Measurements from ENCODE around the gene F2RL2. TPM values are rescaled to one million over a fixed set of nuclear protein-coding genes. Genes with fewer than 3 reads are reported as not detected.

The F2RL2 gene
- total and polyA plus RNA-seq, 4 donors: 0.08 to 1.3 (median 0.78) TPM

- Histone ChIP-seq H3K4me3 (ENCODE audit: low read depth in 1 of 3, low read length in 3 of 3) (no peak overlapping the region), H3K9me3 (ENCODE audit: control insufficient read depth in 4 of 4, low read length in 3 of 4) (no peaks in the 10 kb centered on the region), H3K4me1 (ENCODE audit: control insufficient read depth in 4 of 4, insufficient read depth in 4 of 4, low read length in 3 of 4) (no peaks in the 10 kb centered on the region), H3K9ac (ENCODE audit: low read depth in 1 of 2, low read length in 2 of 2) (no peak overlapping the region), H3K27me3 (ENCODE audit: control insufficient read depth in 4 of 4, insufficient read depth in 4 of 4, low read length in 3 of 4) (no peaks in the 10 kb centered on the region), H3K27ac (ENCODE audit: low read depth in 1 of 2, low read length in 2 of 2) (no peak overlapping the region), H3K36me3 (ENCODE audit: control insufficient read depth in 4 of 4, insufficient read depth in 3 of 4, low read depth in 1 of 4, low read length in 3 of 4) (peaks cover 14 to 60% (median 39%) of the 10 kb centered on the region in 4 donors)
- DNase-seq (ENCODE audit: low spot score): no peak
- no peak for TF ChIP-seq ATF3 (IDR thresholded peaks at IDR 0.05)
- TF ChIP-seq MAX (IDR thresholded peaks at IDR 0.05): no peak
- TF ChIP-seq SP1 (IDR thresholded peaks at IDR 0.05): no peak
- TF ChIP-seq YY1 (IDR thresholded peaks at IDR 0.05): no peak
- TF ChIP-seq TAF1 (conservative IDR thresholded peaks at IDR 0.05): no peak
- no peak for TF ChIP-seq JUND (IDR thresholded peaks at IDR 0.05)
- TF ChIP-seq HNF4A (conservative IDR thresholded peaks at IDR 0.05): no peak
- TF ChIP-seq FOXA2 (IDR thresholded peaks at IDR 0.05): no peak
- no peak for TF ChIP-seq FOXA1 (IDR thresholded peaks at IDR 0.05)
- no peak for TF ChIP-seq REST (IDR thresholded peaks at IDR 0.05)
- no peak for TF ChIP-seq EGR1 (IDR thresholded peaks at IDR 0.05; ENCODE audit: low read depth in 2 of 2)
- no peak for TF ChIP-seq GABPA (IDR thresholded peaks at IDR 0.05 in 1 of 2, conservative IDR thresholded peaks at IDR 0.05 in 1 of 2)
- no peak for TF ChIP-seq HNF4G (IDR thresholded peaks at IDR 0.05)
- no peak for TF ChIP-seq RXRA (IDR thresholded peaks at IDR 0.05)
- no peak for TF ChIP-seq NR2F2 (IDR thresholded peaks at IDR 0.05)
- TF ChIP-seq ZBTB33 (IDR thresholded peaks at IDR 0.05): no peak
- no peak for TF ChIP-seq CTCF (IDR thresholded peaks at IDR 0.05; ENCODE audit: low read depth, low read length, missing input control)
- no peak for TF ChIP-seq RAD21 (IDR thresholded peaks at IDR 0.05)
- 86% methylated on average over 5 of the region's 5 CpGs for WGBS
Measured at GRCh38 chr5:76662521-76662920, 39.3 kb upstream of the F2RL2 start.

Measured in liver (tissue), 9 donors.